Stimulated activated CD8-positive, alpha-beta memory T cell treated with anti-CD3 and anti-CD28 coated beads, Interleukin-12 subunit alpha, Interleukin-12 subunit beta, amount 100 ng/mL, for 4 hours (primary cell): ENCODE results near the gene MRPS9.

Source experiments
- DNase-seq: peaks from one replicate; pipeline ENCODE4 v3.0.0-alpha.2; 2020; ENCODE audit warnings: low read depth

Gene MRPS9

DNA sequence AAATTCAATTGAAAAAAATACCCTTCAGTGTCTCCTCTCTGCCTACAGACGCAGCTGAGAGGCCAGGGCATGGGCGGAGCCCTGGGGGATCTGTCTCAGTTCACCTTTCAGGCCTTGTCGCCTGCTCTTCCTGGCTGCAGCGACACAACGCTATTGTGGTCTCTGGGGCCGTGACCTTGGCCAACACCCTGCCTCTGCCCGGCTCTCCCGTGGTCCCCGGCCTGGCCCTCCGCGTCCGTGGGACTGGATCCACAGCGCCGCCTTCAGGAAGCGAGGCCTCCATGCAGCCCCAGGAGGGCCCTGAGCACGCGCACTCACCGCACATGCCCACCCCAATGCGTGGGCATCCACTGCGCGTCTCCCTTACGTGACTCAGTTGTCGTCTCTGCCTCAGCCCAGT, 81.1 kb downstream of the MRPS9 start:
- no peak for DNase-seq

DNA sequence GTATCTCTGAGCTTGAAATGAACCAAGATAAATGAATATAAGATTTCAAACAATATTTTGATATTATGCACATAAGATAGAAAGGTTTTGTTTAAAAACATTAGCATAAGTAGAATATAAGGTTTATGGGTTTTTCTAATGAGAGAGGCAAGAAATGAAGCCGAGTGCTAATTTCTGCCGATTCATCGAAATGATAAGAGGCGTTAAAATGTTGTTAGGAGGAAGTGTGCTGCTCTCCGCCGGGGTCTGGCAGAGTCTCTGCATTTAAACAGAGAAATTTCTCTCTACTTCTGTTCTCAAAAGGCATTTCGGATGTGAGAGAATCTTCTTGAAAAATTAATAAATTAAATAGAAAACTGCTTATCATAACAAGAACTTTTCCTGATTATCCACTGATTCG, 83.6 kb downstream of the MRPS9 start:
- DNase-seq: no peak

- no peak for DNase-seq
Observed at GRCh38 chr2:105125428-105125827, 87.6 kb downstream of the MRPS9 start.

DNA sequence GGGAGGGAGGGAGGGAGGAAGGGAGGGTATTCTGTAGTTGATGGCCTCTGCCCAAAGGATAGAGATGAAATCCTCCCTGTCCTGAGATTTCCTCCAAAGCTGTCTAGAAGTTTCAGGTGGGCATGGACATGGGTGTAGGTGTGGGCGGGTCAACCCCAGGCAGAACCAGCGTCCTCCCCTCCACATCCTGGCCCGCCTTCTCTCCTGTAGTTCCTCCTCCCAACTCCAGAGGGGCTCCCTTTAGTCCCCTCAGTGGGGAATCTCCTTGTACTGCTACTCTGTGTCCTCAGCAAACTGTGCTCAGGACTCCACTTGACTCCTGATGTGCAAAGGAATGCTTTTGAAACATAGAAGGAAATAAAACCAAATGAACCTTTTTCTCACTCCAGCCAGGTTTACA, 88.1 kb downstream of the MRPS9 start:
- no peak for DNase-seq

DNA sequence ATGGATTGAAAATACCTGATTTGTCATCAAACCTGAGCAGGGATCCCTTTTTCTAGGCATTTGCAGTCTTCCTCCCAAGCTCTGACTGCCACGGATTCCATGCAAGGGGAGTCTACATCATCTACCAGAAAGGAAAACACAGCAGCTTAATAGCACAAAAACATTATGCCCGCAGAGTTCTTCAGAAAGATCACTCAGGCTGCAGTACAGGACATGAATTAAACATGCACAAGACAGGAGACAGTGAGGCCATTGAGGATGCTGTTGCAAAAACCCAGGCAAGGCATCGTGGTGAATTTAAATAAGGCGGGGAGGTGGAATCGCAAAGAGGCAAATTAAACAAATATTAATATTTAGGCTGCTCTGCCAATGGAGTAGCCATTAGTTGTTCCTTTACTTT, 88.5 kb downstream of the MRPS9 start:
- no peak for DNase-seq

DNA sequence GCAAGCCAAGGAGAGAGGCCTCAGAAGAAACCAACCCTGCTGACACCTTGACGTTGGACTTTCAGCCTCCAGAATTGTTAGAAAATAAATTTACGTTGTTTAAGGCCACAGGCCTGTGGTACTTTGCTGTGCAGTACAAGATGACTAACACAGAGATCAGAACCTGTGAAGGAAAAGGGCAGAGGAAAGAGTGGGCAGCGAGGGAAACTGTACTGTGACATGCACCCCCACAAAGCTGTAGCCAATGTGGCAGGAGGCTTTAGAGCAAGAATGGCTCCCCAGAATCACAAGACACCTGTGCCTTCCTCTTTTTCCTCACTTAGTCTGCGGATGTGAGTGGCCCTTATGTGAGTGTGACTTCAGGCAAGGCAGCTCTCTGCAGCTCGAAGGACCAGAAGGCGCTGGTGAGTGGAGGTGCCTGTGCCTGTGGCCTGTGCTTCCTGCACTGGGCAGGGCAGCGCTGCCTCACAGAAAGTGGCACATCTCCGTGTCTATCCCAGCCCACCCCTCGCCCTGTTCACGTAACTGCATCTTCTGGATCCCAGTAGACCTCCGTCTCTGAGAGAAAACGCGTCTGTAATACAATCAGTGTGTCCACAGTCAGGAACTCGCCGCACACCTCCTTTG, 89.5 kb downstream of the MRPS9 start:
- no peak for DNase-seq

- no peak for DNase-seq
Observed at GRCh38 chr2:105129722-105130232, 91.9 kb downstream of the MRPS9 start.

- no peak for DNase-seq
Observed at GRCh38 chr2:105130546-105130945, 92.7 kb downstream of the MRPS9 start.

- DNase-seq: no peak
Observed at GRCh38 chr2:105134081-105134480, 96.2 kb downstream of the MRPS9 start.

- no peak for DNase-seq
Observed at GRCh38 chr2:105135436-105135835, 97.6 kb downstream of the MRPS9 start.

DNA sequence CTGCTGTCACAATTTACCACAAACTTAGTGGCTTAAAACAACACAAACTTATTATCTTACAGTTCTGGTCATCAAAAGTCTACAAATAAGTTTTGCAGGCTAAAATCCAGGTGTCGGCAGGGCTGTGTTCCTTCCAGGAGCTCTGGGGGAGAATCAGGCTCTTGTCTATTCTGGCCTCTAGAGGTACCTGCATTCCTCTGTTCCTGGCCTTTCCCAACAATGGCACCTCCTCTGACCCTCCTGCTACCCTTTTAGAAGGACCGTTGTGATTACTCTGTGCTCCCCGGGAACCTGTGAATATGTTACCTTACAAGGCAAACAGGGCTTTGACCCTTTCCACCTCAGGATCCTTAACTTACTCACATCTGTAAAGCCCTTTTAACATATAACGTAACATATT, 98.5 kb downstream of the MRPS9 start:
- DNase-seq: no peak

- no peak for DNase-seq
Observed at GRCh38 chr2:105138643-105139042, 100.8 kb downstream of the MRPS9 start.

DNA sequence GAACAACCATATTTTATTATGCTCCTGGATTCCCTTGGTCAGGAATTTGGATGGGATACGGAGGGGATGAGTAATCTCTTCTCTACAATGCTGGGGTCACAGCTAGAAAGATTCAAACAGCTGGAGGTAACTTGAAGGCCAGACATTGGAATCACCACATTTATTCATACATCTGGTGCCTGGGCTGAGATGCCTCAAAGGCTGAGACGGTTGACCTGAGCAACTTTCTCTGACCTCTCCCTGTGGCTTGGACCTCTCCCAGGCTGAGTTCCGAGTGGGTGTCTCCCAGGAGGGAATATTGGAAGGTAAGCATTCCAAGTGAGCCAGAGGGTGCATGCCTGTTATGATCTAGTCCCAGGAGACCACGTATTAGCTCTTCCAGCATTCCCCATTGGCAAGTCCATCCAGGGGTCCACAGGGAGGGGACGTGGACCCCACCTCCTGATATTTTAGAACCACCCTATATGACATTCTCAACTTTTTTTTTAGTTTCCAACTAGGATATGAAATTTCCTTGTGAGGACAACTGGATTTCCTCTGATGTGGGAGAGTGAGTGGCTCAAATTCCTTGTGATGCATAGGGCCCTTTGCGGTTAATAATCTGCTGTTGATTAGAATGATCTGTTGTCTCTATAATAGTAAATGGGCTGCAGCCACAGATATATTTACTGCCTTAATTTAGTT, 101.8 kb downstream of the MRPS9 start:
- DNase-seq: no peak

- no peak for DNase-seq
Observed at GRCh38 chr2:105140240-105140568, 102.3 kb downstream of the MRPS9 start.

GRCh38 chr2:105141099-105141614, 103.3 kb downstream of the MRPS9 start:
- no peak for DNase-seq

GRCh38 chr2:105142239-105142638, 104.4 kb downstream of the MRPS9 start:
- DNase-seq: no peak

DNA sequence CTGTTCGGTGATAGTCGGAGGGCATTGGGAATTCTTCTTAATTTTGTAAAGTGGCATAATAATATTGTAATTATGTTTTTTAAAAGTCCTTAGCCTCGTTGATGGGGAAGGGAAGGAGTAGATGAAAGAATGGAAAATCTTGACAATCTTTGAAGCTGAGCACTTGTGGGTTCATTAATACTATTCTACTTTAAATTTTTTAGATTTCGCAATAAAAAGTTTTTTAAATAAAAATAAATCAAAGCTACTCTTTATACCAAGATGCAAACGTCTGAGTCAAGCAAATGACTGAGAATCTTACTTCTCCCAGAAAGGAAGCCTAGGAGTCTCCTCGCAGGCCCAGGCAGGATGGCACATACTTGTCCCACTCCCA, 105.2 kb downstream of the MRPS9 start:
- no peak for DNase-seq

DNA sequence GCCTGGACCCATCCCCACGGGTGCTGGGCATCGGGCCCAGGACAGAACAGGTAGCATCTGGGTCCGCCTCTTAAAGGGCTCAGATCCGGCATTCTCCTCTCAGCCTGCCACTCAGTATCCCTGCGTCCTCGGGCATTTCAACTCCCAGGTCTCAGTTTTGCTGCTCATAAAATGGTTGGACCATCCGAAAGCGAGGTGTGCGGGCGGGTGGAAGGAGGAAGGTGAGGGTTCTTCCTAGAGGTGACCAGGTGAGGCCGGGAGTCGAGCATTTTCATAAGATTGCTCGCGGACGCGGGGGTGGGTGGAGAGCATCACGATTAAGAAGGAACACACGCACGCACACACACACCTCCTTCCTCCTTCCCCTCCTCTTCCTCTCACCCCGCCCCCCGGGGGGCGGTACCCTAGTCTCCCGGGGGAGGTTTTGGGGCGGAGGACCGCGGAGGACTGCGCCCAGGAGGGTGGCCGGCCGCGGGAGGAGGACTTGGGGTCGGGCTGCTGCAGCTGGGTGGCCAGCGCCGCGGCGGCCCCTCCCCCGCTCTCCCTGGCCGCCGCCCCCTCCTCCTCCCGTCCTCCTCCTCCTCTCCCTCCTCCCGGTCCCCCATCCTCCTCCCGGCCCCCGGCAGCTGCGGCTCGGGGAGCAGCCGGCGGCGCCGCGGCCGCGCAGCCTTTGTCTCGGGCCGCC, 105.7 kb downstream of the MRPS9 start:
- no peak for DNase-seq

DNA sequence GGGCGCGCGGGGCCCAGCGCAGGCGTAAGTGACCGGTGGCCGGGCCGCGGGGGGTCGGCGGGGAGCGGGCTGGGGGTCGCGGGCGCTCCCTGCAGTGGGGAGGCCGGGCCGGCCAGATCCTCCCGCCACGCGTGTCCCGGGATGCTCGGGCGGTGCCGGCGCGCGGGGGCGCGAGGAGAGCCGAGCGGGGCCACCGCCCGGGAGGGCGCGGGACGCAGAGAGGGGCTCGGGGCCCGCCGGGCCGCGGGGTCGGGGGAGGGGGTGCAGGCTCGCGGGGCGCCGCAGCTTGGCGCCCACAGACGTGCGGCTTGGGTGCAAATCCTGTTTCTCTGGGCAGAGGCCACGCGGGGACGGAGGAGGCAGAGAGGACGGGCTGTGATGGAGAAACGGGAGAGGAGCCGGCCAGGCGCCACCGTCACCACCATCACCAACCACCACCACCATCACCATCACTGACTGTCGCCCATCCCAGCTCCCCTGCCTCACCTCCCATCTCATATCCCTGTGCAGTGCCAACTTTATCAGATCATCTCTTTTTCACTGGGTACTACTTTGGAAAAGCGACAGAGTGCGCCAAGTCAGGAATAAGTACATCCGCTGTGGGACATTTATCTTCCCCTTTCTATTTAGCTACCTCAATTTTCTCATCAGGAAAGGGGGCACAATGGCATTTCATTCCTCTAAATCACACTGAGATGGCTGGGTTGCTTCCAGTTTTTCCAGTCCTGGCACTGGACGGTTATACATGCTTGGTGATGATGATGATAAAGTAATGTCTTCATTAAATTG, 106.5 kb downstream of the MRPS9 start:
- DNase-seq: no peak

GRCh38 chr2:105144941-105145300, 107.1 kb downstream of the MRPS9 start:
- DNase-seq: no peak

DNA sequence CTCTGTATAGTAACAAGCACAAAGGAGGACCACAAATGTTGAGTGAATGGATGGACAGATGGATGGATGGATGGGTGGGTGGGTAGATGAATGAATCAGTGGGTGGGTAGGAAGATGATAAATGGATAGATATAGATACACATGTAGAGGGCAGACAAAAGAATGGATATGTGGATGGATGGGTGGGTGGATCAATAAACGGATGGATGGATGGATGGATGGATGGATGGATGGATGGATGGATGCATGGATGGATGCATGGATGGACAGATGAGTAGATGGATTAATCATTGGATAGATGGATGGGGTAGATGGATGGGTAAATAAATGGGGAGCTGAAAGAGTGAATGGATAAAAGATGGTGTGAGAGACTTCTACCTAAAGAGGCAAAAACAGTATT, 111.4 kb downstream of the MRPS9 start:
- DNase-seq: no peak
